GM18520 (cell line): ENCODE data around the gene STAT1.

Experiments
- ATAC-seq: cut with Tn5 transposase; IDR thresholded peaks from one replicate; pipeline ENCODE4 v1.9.1; 2021; ENCODE audit not compliant: unreplicated experiment

Gene STAT1

DNA sequence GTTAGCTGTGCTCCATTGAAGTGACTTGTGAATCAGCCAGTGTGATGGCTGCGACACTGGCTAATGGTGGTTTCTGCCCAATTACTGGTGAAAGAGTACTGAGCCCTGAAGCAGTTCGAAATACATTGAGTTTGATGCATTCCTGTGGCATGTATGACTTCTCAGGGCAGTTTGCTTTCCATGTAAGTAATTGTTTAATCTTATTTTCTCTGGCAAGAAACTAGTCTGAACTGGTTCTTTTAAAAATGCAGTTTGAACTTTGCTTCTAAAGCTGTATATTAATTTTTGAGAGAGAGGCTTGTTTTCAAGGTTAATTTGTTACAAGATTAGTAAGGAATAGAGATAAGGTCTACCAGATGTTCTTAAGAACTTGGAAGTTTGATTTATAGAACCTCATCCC lies 86.7 kb downstream of the STAT1 start:
- ATAC-seq = no peak

DNA sequence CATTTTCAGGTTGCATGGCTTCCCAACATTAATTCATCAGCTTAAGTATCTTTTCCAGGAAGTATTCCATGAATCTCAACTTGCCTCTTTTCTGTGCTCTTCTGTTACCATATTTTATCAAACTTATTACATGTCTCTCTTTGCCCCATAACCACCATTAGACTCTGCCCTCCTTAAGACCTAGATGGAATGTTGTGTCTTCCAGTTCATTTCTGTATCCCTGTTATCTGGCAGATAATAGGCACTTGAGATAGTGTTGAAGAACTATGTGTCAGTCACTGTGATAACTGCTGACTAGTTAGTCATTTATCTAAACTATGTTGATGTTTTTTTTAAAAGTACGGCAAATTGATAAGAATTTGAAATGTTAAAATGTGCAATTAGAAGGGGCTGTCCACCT lies 91.6 kb downstream of the STAT1 start:
- no peak for ATAC-seq

DNA sequence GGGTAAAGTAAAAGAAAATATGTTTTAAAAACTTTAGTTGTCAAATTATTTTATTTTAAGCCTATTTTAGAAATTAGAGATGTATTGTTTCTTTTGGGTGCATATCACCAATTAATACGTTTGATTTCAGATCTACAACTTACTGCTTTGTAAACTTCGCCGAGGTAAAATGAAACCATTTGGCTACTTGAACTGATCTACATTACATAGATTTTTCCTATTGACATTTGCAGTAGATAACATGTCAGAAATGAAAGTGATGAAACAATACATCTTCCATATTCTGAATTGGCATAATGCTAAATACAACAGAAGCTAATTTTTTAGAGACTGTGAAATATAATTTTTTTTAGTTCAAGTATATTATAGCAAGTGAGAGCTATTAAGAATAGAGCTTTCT lies 93.9 kb downstream of the STAT1 start:
- no peak for ATAC-seq
